ENCODE results near the gene MVK.

DNA sequence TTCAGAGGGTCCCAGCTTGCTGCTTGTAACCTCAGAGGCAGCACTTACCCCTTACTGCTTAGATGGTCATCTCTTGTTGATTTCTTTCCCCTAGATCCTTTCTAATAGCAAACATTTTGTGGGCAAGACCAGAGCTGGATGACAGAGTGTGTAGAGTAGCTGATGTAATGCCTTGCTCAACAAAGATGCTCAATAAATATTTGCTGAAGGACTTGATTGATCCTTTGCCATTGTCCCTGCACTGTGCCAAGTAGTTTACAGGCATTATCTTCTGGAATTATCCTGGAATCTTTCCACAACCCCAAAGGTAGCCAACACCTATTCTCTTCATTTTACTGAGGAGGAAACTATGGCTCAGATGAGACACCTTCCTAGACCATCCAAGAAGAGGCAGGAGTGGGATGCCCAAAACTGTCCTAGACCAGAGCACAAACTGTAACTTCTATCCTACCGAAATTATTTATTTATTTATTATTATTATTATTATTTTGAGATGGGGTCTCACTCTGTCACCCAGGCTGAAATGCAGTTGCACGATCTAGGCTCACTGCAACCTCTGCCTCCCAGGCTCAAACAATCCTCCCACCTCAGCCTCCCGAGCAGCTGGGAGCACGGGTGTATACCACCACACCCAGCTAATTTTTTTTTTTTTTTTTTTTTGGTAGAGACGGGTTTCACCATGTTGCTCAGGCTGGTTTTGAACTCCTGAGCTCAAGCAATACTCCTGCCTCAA is 1.7 kb upstream of the MVK start:
- TF ChIP-seq POLR2A (IDR thresholded peaks at IDR 0.05; ENCODE audit: low read depth, low read length) (no peak), POLR2AphosphoS5 (IDR thresholded peaks at IDR 0.05; ENCODE audit: low read depth, low read length) (no peak), TAF1 (IDR thresholded peaks at IDR 0.05; ENCODE audit: low read depth, low read length) (no peak), SPI1 (IDR thresholded peaks at IDR 0.05; ENCODE audit: low read depth, low read length) (no peak), POU2F2 (IDR thresholded peaks at IDR 0.05; ENCODE audit: low read depth, low read length) (no peak), PAX5 (IDR thresholded peaks at IDR 0.05; ENCODE audit: insufficient read depth, low read length, severe bottlenecking) (no peak)

All from GM12891 (cell line).